MM.1S (cell line): ENCODE measurements around the gene TMC3.

Experiments
- DNase-seq: peaks from one replicate; pipeline ENCODE4 v3.0.0-alpha.2; 2015
- H2AFZ ChIP-seq: fragments of 300-600 bp; sonication (generic); 2 replicates; pipeline ENCODE4 v1.6.0; 2016; ENCODE audit warnings: antibody characterized with exemption, low read length
- H3F3A ChIP-seq: fragments of 300-600 bp; sonication (generic); 2 replicates; pipeline ENCODE4 v1.6.1; 2016; ENCODE audit warnings: mild to moderate bottlenecking, antibody characterized with exemption, low read length, moderate library complexity, mixed read lengths; ENCODE audit not compliant: insufficient read depth
- H3K27ac ChIP-seq: fragments of 300-600 bp; sonication (generic); 2 replicates; pipeline ENCODE4 v1.5.1; 2016; ENCODE audit warnings: mild to moderate bottlenecking, low read length
- H3K27me3 ChIP-seq: fragments of 300-600 bp; sonication (generic); replicated peaks from 2 replicates; pipeline ENCODE4 v1.6.0; 2016; ENCODE audit warnings: low read length; ENCODE audit not compliant: insufficient read depth
- H3K36me3 ChIP-seq: fragments of 300-600 bp; sonication (generic); replicated peaks from 2 replicates; pipeline ENCODE4 v1.6.1; 2016; ENCODE audit warnings: mild to moderate bottlenecking, low read length, mixed read lengths; ENCODE audit not compliant: insufficient read depth
- H3K4me1 ChIP-seq: fragments of 300-600 bp; sonication (generic); 2 replicates; pipeline ENCODE4 v1.6.1; 2016; ENCODE audit warnings: low read length, mixed read lengths
- H3K4me2 ChIP-seq: fragments of 300-600 bp; sonication (generic); 2 replicates; pipeline ENCODE4 v1.6.0; 2016; ENCODE audit warnings: low read depth, low read length
- H3K4me3 ChIP-seq: fragments of 300-600 bp; sonication (generic); 2 replicates; pipeline ENCODE4 v1.5.1; 2016; ENCODE audit warnings: low read length, mixed read lengths
- H3K79me2 ChIP-seq: fragments of 300-600 bp; sonication (generic); 2 replicates; pipeline ENCODE4 v1.6.1; 2016; ENCODE audit warnings: mixed run types, low read length, mixed read lengths
- H3K9ac ChIP-seq: fragments of 300-600 bp; sonication (generic); 2 replicates; pipeline ENCODE4 v1.6.1; 2016; ENCODE audit warnings: low read length, mixed read lengths
- H3K9me2 ChIP-seq: fragments of 300-600 bp; sonication (generic); replicated peaks from 2 replicates; pipeline ENCODE4 v1.6.1; 2016; ENCODE audit warnings: mild to moderate bottlenecking, low read length, mixed read lengths; ENCODE audit not compliant: insufficient read depth
- H3K9me3 ChIP-seq: fragments of 300-600 bp; sonication (generic); replicated peaks from 2 replicates; pipeline ENCODE4 v1.6.1; 2016; ENCODE audit warnings: mild to moderate bottlenecking, low read length, mixed read lengths; ENCODE audit not compliant: insufficient read depth
- H4K20me1 ChIP-seq: fragments of 300-600 bp; sonication (generic); 2 replicates; pipeline ENCODE4 v1.6.1; 2016; ENCODE audit warnings: mild to moderate bottlenecking, low read length, moderate library complexity, mixed read lengths; ENCODE audit not compliant: insufficient read depth
- CTCF ChIP-seq: fragments of 300-600 bp; sonication (generic); IDR thresholded peaks from 2 replicates; pipeline ENCODE4 v1.5.1; 2016; ENCODE audit warnings: antibody characterized with exemption, low read length, mixed read lengths
- EZH2 ChIP-seq: fragments of 300-600 bp; sonication (generic); optimal IDR thresholded peaks from 2 replicates; pipeline ENCODE3; 2017; ENCODE audit warnings: low read depth, mild to moderate bottlenecking, antibody characterized with exemption, low read length, mixed read lengths
- EZH2phosphoT487 ChIP-seq: fragments of 300-600 bp; sonication (generic); IDR thresholded peaks from 2 replicates; pipeline ENCODE4 v1.6.1; 2018; ENCODE audit warnings: antibody characterized with exemption, low read length

The TMC3 gene

GRCh38 chr15:81316267-81316666, 57.7 kb downstream of the TMC3 start:
- no peak for DNase-seq
- Histone ChIP-seq H3F3A (peaks cover 52% of the 10 kb centered on the region), H3K4me2 (no peak overlapping the region), H3K4me1 (peaks cover 54% of the 10 kb centered on the region), H3K4me3 (no peak overlapping the region), H3K27me3 (no peaks in the 10 kb centered on the region), H4K20me1 (no peaks in the 10 kb centered on the region), H3K36me3 (peaks cover 36% of the 10 kb centered on the region), H2AFZ (no peak overlapping the region), H3K9me2 (no peaks in the 10 kb centered on the region), H3K9ac (no peak overlapping the region), H3K79me2 (peaks cover 82% of the 10 kb centered on the region), H3K27ac (no peak overlapping the region), H3K9me3 (no peaks in the 10 kb centered on the region)
- TF ChIP-seq CTCF (no peak), EZH2phosphoT487 (no peak), EZH2 (no peak)

- H3K79me2 ChIP-seq: peaks cover 79% of the 10 kb centered on the region
- no peaks in the 10 kb centered on the region for H3K27me3 ChIP-seq
- no peak overlapping the region for H2AFZ ChIP-seq
- peaks cover 56% of the 10 kb centered on the region for H3F3A ChIP-seq
- H3K9me3 ChIP-seq: no peaks in the 10 kb centered on the region
- H4K20me1 ChIP-seq: no peaks in the 10 kb centered on the region
- no peak for TF ChIP-seq EZH2phosphoT487
- TF ChIP-seq EZH2: no peak
- TF ChIP-seq CTCF: no peak
- no peak overlapping the region for H3K9ac ChIP-seq
- H3K9me2 ChIP-seq: no peaks in the 10 kb centered on the region
- no peak overlapping the region for H3K4me3 ChIP-seq
- no peak overlapping the region for H3K4me2 ChIP-seq
- no peak for DNase-seq
- H3K4me1 ChIP-seq: peaks cover 48% of the 10 kb centered on the region
- peaks cover 32% of the 10 kb centered on the region for H3K36me3 ChIP-seq
- H3K27ac ChIP-seq: no peak overlapping the region
Measured at GRCh38 chr15:81315452-81316175, 58.4 kb downstream of the TMC3 start.

GRCh38 chr15:81314378-81314777, 59.6 kb downstream of the TMC3 start:
- TF ChIP-seq CTCF (no peak), EZH2phosphoT487 (no peak), EZH2 (no peak)
- H3K27ac ChIP-seq: no peak overlapping the region
- H3K9me3 ChIP-seq: no peaks in the 10 kb centered on the region
- peaks cover 35% of the 10 kb centered on the region for H3K4me1 ChIP-seq
- no peak overlapping the region for H2AFZ ChIP-seq
- no peak overlapping the region for H3K4me3 ChIP-seq
- H3K79me2 ChIP-seq: peaks cover 73% of the 10 kb centered on the region
- H3K9ac ChIP-seq: no peak overlapping the region
- H3K9me2 ChIP-seq: no peaks in the 10 kb centered on the region
- peaks cover 48% of the 10 kb centered on the region for H3F3A ChIP-seq
- DNase-seq: no peak
- H3K27me3 ChIP-seq: no peaks in the 10 kb centered on the region
- no peak overlapping the region for H3K4me2 ChIP-seq
- H4K20me1 ChIP-seq: no peaks in the 10 kb centered on the region
- H3K36me3 ChIP-seq: peaks cover 22% of the 10 kb centered on the region
